ENCODE measurements around the gene PRSS50.

Gene PRSS50

DNA sequence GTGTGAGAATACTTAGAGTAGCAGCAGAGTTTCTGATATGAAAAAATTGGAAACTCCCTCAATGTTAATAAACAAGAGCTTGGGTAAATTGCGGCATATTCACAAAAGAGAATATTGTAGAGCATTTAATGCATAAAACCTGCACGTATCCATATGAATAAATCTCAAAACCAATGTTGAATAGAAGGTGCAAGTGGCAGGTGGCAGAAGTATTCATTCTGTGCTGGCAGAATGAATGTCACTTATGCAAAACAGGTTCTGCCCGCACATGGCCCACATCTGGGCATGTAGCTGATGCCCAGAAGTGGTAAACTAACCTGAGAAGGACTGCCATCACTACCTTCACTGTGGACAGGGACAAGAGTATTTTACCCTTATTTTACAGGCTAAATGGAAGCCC lies 14.1 kb upstream of the PRSS50 start:
- Histone ChIP-seq H3K9me3 (no peaks in the 10 kb centered on the region), H3K4me3 (ENCODE audit: low read depth, low read length) (no peak overlapping the region), H3K4me1 (no peaks in the 10 kb centered on the region), H3K36me3 (no peaks in the 10 kb centered on the region), H3K27me3 (no peaks in the 10 kb centered on the region)
- TF ChIP-seq, protein P1, sequence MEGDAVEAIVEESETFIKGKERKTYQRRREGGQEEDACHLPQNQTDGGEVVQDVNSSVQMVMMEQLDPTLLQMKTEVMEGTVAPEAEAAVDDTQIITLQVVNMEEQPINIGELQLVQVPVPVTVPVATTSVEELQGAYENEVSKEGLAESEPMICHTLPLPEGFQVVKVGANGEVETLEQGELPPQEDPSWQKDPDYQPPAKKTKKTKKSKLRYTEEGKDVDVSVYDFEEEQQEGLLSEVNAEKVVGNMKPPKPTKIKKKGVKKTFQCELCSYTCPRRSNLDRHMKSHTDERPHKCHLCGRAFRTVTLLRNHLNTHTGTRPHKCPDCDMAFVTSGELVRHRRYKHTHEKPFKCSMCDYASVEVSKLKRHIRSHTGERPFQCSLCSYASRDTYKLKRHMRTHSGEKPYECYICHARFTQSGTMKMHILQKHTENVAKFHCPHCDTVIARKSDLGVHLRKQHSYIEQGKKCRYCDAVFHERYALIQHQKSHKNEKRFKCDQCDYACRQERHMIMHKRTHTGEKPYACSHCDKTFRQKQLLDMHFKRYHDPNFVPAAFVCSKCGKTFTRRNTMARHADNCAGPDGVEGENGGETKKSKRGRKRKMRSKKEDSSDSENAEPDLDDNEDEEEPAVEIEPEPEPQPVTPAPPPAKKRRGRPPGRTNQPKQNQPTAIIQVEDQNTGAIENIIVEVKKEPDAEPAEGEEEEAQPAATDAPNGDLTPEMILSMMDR (IDR thresholded peaks at IDR 0.05; ENCODE audit: low read depth, low read length), result no peak
- DNase-seq, result no peak

DNA sequence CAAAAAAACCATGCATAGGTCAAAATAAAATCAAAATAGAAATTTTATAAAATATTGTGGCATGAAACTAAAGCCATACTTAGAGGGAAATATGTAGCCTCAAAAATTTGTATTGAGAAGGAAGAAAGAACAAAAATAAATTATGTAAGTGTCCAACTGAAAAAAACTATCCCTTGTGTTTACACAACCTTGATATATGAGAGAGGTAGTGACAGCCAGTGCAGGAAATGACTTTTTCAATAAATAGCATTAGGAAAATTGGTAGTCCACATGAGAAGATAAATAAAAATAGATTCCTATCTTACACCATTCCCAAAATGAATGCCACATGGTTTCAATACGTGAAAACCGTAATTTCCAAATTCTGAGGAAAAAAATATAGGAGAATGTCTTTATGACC lies 13.2 kb upstream of the PRSS50 start:
- DNase-seq, result no peak
- Histone ChIP-seq H3K4me1 (no peaks in the 10 kb centered on the region), H3K4me3 (ENCODE audit: low read depth, low read length) (no peak overlapping the region), H3K9me3 (no peaks in the 10 kb centered on the region), H3K36me3 (no peaks in the 10 kb centered on the region), H3K27me3 (no peaks in the 10 kb centered on the region)
- TF ChIP-seq, protein P1 (IDR thresholded peaks at IDR 0.05; ENCODE audit: low read depth, low read length), result no peak

DNA sequence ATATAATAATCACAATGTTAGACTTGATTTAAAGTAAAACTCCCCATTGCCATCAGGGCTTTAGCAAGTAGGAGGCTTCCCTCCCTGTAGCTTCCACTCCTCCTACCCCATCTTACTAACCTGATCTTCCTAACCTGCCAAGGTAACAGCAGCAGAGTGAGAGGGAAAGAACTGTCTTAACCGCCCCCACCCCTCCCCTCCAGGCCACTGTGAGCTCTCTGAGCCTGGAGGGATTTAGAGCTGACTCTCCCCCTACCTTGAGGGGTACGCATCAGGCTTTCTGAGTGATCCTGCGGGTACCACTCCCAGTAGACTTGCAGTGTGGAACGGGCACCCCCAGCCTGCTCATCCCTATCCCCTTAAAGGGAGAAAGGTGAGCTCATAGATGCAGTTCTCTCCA lies 11.4 kb upstream of the PRSS50 start:
- no peak for DNase-seq
- Histone ChIP-seq H3K4me1 (no peaks in the 10 kb centered on the region), H3K36me3 (no peaks in the 10 kb centered on the region), H3K9me3 (no peaks in the 10 kb centered on the region), H3K27me3 (no peaks in the 10 kb centered on the region), H3K4me3 (ENCODE audit: low read depth, low read length) (no peak overlapping the region)
- TF ChIP-seq, protein P1 (IDR thresholded peaks at IDR 0.05; ENCODE audit: low read depth, low read length), result no peak

DNA sequence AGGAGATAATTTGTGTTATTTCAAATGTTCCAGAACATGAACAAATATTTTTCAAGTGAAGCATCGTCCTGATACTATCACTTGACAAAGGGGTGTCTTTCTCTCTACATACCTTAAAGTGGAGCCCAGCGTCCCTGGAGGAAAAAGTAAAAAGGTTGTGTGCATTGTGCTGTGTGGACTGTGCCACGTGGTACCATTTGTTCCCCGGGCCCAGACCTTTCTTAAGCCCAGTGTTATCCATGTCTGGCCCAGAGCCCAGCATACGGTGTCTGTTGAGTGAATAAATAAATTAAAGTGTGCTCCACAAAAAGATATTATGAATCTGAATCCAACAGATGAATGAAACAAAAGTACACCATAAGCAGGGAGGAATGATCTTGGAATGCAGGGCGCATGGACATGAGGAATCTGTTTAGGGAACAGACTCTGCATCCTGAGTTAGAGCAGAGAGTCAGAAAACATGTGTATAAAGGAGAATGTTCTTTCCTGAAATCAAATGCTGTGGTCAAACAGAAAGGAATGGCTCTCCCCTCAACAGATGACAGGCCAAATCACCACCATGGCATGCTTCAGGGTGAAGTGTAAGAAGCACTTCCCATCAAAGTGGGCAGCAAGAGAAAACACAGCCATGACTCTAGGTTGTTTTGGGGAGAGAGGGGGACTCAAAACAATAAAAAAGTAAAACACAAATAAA lies 8.1 kb upstream of the PRSS50 start:
- Histone ChIP-seq H3K9me3 (no peaks in the 10 kb centered on the region), H3K4me1 (no peaks in the 10 kb centered on the region), H3K4me3 (ENCODE audit: low read depth, low read length) (no peak overlapping the region), H3K27me3 (no peaks in the 10 kb centered on the region), H3K36me3 (no peaks in the 10 kb centered on the region)
- TF ChIP-seq, protein P1 (IDR thresholded peaks at IDR 0.05; ENCODE audit: low read depth, low read length), result no peak
- DNase-seq, result no peak

DNA sequence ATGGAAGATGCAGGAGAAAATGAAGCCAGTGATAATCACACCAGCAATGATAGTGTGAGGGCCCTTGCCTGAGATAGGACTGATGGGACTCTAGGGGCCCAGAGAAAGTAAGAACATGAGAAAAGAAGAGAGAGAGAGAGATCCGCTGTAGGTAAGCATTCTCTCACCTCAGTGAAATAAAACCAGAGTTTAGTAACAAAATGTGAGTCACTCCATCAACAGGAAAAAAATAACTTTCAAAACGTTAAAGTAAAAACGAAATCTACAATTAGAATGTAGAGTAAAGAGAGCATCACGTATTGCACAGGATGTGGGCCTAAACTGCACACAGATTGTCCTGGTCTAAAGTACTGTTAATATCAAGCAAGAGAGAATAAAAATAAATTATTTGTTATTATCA lies 6.8 kb upstream of the PRSS50 start:
- Histone ChIP-seq H3K9me3 (no peaks in the 10 kb centered on the region), H3K36me3 (no peaks in the 10 kb centered on the region), H3K4me3 (ENCODE audit: low read depth, low read length) (no peak overlapping the region), H3K27me3 (no peaks in the 10 kb centered on the region), H3K4me1 (no peaks in the 10 kb centered on the region)
- DNase-seq, result no peak
- TF ChIP-seq, protein P1 (IDR thresholded peaks at IDR 0.05; ENCODE audit: low read depth, low read length), result no peak

DNA sequence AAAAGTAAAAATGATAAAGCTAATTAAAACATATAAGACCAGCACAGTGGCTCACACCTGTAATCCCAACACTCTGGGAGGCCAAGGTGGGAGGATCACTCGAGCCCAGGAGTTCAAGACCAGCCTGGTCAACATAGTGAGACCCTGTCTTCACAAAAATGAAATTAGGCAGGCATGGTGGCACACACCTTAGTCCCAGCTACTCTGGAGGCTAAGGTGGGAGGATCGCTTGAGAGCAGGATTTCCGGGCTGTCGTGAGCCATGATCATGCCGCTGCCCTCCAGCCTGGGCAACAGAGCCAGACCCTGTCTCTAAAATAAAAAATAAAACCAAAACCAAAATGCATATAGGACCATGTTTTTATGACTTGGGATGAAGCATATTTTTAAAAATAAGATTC lies 4.8 kb upstream of the PRSS50 start:
- Histone ChIP-seq H3K4me1 (no peaks in the 10 kb centered on the region), H3K36me3 (no peaks in the 10 kb centered on the region), H3K27me3 (no peaks in the 10 kb centered on the region), H3K9me3 (no peaks in the 10 kb centered on the region), H3K4me3 (ENCODE audit: low read depth, low read length) (no peak overlapping the region)
- TF ChIP-seq, protein P1 (IDR thresholded peaks at IDR 0.05; ENCODE audit: low read depth, low read length), result no peak
- DNase-seq, result no peak
